Skeletal muscle tissue (tissue), 4 donors: ENCODE results near the gene APOB. TPM values are rescaled to one million over a fixed set of nuclear protein-coding genes. Genes with fewer than 3 reads are reported as not detected.

Experiments used
- H3K27ac ChIP-seq: one replicate; pipeline ENCODE4 v1.7.0; 2013; ENCODE audit warnings: mild to moderate bottlenecking, low read depth, low read length, inconsistent platforms
- H3K27me3 ChIP-seq, 3 donors: one replicate each; pipeline ENCODE4 v1.7.0; 2013; ENCODE audit warnings: low read length in 3 of 3; ENCODE audit not compliant: control insufficient read depth in 3 of 3, insufficient read depth in 3 of 3
- H3K36me3 ChIP-seq, 3 donors: one replicate each; pipeline ENCODE4 v1.7.0; 2013; ENCODE audit warnings: low read length in 3 of 3; ENCODE audit not compliant: control insufficient read depth in 3 of 3, insufficient read depth in 3 of 3
- H3K4me1 ChIP-seq, 3 donors: one replicate each; pipeline ENCODE4 v1.7.0; 2013; ENCODE audit warnings: low read length in 3 of 3, mild to moderate bottlenecking in 3 of 3; ENCODE audit not compliant: control insufficient read depth in 3 of 3, insufficient read depth in 3 of 3
- H3K4me3 ChIP-seq, 3 donors: one replicate each; pipeline ENCODE4 v1.7.0; 2013; ENCODE audit warnings: low read length in 3 of 3
- H3K9ac ChIP-seq, 3 donors: one replicate each; pipeline ENCODE4 v1.7.0; 2013; ENCODE audit warnings: low read length in 3 of 3, mild to moderate bottlenecking in 3 of 3, moderate library complexity in 2 of 3, low read depth in 1 of 3
- H3K9me3 ChIP-seq, 3 donors: one replicate each; pipeline ENCODE4 v1.7.0; 2013; ENCODE audit warnings: low read length in 3 of 3; ENCODE audit not compliant: control insufficient read depth in 3 of 3
- total RNA-seq: library from RNA; depleted of rRNA; stranded (reverse); fragments of >200 nt; gene quantifications from one replicate; pipeline ENCODE4 v1.2.3, GENCODE V29; 2014
- donor health status: Osteomylitis.

Gene APOB
- total RNA-seq, 1 donor from 2014 or later: 0.52 TPM

GRCh38 chr2:21024198-21024597 lies 19.7 kb downstream of the APOB start:
- Histone ChIP-seq H3K4me1 (no peaks in the 10 kb centered on the region), H3K27ac (no peak overlapping the region), H3K36me3 (no peaks in the 10 kb centered on the region), H3K9ac (no peak overlapping the region), H3K4me3 (no peak overlapping the region), H3K27me3 (no peaks in the 10 kb centered on the region), H3K9me3 (no peaks in the 10 kb centered on the region)

DNA sequence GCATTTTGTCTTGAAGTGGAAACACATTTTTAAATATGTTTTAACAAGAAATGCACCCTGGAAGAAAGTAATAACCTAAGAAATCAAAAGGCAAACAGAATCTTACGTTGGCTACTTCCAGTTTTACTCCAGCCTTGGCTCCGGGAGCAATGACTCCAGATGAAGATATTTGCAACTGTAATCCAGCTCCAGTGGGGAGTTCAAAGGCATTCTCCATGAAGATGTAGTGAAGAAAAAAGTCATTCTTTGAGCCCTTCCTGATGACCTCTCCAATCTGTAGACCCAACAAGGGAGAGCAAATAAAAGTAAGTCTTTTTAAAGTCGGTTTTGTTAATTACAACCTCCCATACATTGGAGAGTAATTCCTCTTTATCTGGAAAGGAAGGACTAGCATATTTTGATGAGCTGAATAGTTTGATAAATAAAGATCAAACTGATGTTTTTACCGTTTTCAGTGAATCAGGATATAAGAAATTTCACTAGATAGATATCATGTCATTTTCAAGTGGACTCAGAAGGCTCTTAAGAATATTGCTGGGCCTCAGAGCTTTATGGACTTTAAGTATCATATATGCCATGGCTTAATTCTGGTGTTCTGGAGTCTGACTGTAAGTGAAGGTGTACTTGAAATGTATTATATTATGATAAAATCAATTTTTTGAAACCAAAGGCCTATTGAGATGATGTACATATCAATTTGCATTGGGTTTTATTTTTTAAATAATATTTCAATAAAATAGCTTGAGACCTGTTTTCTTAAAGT lies 20.3 kb downstream of the APOB start:
- H3K9ac ChIP-seq: no peak overlapping the region
- no peaks in the 10 kb centered on the region for H3K4me1 ChIP-seq
- no peak overlapping the region for H3K27ac ChIP-seq
- H3K36me3 ChIP-seq: no peaks in the 10 kb centered on the region
- no peaks in the 10 kb centered on the region for H3K27me3 ChIP-seq
- no peak overlapping the region for H3K4me3 ChIP-seq
- H3K9me3 ChIP-seq: no peaks in the 10 kb centered on the region

- H3K4me1 ChIP-seq: no peaks in the 10 kb centered on the region
- no peaks in the 10 kb centered on the region for H3K9me3 ChIP-seq
- H3K27me3 ChIP-seq: no peaks in the 10 kb centered on the region
- no peak overlapping the region for H3K27ac ChIP-seq
- H3K4me3 ChIP-seq: no peak overlapping the region
- H3K36me3 ChIP-seq: no peaks in the 10 kb centered on the region
- H3K9ac ChIP-seq: no peak overlapping the region
Observed at GRCh38 chr2:21022792-21023367, 21.0 kb downstream of the APOB start.

DNA sequence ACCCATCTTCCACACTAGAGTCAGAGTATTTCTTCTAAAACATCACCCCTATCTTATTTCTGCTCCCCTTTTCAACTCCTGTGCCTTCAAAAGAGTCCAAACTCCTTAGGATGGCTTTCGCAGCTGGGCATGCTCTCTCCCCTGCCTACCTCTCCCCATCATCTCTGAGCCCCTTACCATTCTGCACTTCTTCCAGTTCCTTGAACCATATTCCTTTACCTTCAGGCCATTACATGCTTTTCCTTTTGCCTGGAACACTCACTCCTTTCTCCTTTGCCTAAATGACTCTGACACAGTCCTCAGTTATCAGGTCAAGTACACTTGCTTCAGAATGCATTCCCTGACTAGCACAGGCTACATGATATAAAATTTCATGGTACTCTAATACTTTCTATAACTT lies 22.4 kb downstream of the APOB start:
- H3K27ac ChIP-seq: no peak overlapping the region
- no peaks in the 10 kb centered on the region for H3K9me3 ChIP-seq
- H3K9ac ChIP-seq: no peak overlapping the region
- H3K27me3 ChIP-seq: no peaks in the 10 kb centered on the region
- no peaks in the 10 kb centered on the region for H3K36me3 ChIP-seq
- no peaks in the 10 kb centered on the region for H3K4me1 ChIP-seq
- no peak overlapping the region for H3K4me3 ChIP-seq

DNA sequence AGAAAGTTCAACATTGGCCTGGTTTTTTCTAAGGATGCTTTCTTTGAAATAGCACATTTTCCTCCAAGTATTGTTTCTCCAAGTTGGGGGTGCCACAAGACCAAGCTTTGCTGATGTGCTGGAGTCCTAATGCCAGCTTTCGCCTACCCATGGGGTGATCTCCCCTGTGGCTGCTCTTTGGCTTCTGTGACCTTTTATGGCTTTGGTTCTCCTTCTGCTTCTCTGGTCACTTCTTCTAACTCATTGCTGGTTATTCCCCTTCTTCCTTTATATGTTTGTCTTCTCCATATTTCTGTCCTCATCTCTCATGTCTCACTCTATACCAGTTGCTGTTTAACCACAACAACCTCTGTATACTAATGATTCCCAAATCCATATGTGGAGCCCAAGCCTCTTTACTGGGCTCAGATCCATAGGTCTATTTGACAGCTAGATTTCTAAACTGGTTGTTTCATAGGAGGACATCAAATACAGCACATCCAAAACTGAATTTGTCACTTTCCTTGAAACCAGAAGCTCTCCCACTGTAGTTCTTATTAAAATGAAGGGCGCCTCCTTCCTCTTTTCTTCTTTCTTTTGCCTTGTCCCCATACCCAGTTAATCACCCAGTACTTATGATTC lies 23.1 kb downstream of the APOB start:
- Histone ChIP-seq H3K4me1 (no peaks in the 10 kb centered on the region), H3K27ac (no peak overlapping the region), H3K9ac (no peak overlapping the region)

GRCh38 chr2:21020031-21020667 lies 23.7 kb downstream of the APOB start:
- H3K27ac ChIP-seq: no peak overlapping the region
- H3K4me3 ChIP-seq: no peak overlapping the region
- H3K27me3 ChIP-seq: no peaks in the 10 kb centered on the region
- H3K9me3 ChIP-seq: no peaks in the 10 kb centered on the region
- no peaks in the 10 kb centered on the region for H3K4me1 ChIP-seq
- no peaks in the 10 kb centered on the region for H3K36me3 ChIP-seq
- no peak overlapping the region for H3K9ac ChIP-seq

More for the DNA sequence above, 23.1 kb downstream of the APOB start:
- Histone ChIP-seq H3K36me3 (no peaks in the 10 kb centered on the region), H3K9me3 (no peaks in the 10 kb centered on the region), H3K27me3 (no peaks in the 10 kb centered on the region), H3K4me3 (no peak overlapping the region)

DNA sequence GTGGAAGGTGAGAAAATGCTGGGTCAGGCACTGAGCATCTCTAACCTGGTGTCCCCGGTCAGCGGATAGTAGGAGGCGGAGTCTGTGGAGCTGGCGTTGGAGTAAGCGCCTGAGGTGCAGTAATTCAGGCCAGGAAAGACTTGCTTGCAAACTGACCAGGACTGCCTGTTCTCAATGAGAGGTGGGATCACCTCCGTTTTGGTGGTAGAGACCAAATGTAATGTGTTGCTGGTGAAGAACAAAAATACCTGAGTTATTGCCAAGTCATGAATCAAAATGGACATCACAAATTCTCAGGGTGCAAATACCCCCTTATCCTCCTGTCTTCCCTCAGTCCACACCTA lies 24.2 kb downstream of the APOB start:
- H3K4me3 ChIP-seq: no peak overlapping the region
- H3K9ac ChIP-seq: no peak overlapping the region
- no peak overlapping the region for H3K27ac ChIP-seq
- no peaks in the 10 kb centered on the region for H3K27me3 ChIP-seq
- H3K4me1 ChIP-seq: no peaks in the 10 kb centered on the region
- H3K9me3 ChIP-seq: no peaks in the 10 kb centered on the region
- no peaks in the 10 kb centered on the region for H3K36me3 ChIP-seq

GRCh38 chr2:21019000-21019677 lies 24.7 kb downstream of the APOB start:
- Histone ChIP-seq H3K9ac (no peak overlapping the region), H3K9me3 (no peaks in the 10 kb centered on the region), H3K27ac (no peak overlapping the region), H3K36me3 (no peaks in the 10 kb centered on the region), H3K4me1 (no peaks in the 10 kb centered on the region), H3K27me3 (no peaks in the 10 kb centered on the region), H3K4me3 (no peak overlapping the region)

GRCh38 chr2:21018290-21018689 lies 25.6 kb downstream of the APOB start:
- H3K27ac ChIP-seq: no peak overlapping the region
- no peak overlapping the region for H3K9ac ChIP-seq
- H3K4me3 ChIP-seq: no peak overlapping the region
- no peaks in the 10 kb centered on the region for H3K9me3 ChIP-seq
- no peaks in the 10 kb centered on the region for H3K27me3 ChIP-seq
- no peaks in the 10 kb centered on the region for H3K36me3 ChIP-seq
- H3K4me1 ChIP-seq: no peaks in the 10 kb centered on the region
